Prostate gland (tissue), 2 donors: ENCODE measurements around the gene NOP56.

Experiments used
- CTCF ChIP-seq, 4 experiments: fragments of 200-600 bp in 2 of 4; fragments of 450-650 bp in 2 of 4; sonication (generic) in 2 of 4; IDR thresholded peaks; 1 replicate in 3 of 4; 2 replicates in 1 of 4; pipeline ENCODE4 v1.5.1; 2016 to 2019; ENCODE audit warnings: antibody characterized with exemption in 4 of 4, mild to moderate bottlenecking in 2 of 4, moderate library complexity in 2 of 4
- POLR2A ChIP-seq: fragments of 450-650 bp; IDR thresholded peaks from one replicate; pipeline ENCODE4 v1.6.1; 2016; ENCODE audit warnings: antibody characterized with exemption, mild to moderate bottlenecking

- no peak for TF ChIP-seq CTCF (IDR thresholded peaks at IDR 0.05)
- no peak for TF ChIP-seq POLR2A
These were observed 47.5 kb downstream of the NOP56 start for GRCh38 chr20:2699775-2700413.
